ENCODE measurements around the gene TXNDC11.

- TF ChIP-seq CTCF (conservative IDR thresholded peaks at IDR 0.05 in 1 of 2, IDR thresholded peaks at IDR 0.05 in 1 of 2; ENCODE audit: extremely low read depth in 1 of 2, insufficient read depth in 1 of 2, low read depth in 1 of 2, low read length in 2 of 2) (no peak), EZH2 (IDR thresholded peaks at IDR 0.05; ENCODE audit: borderline replicate concordance, low read length) (no peak)
Observed at GRCh38 chr16:11660565-11660964, 82.1 kb downstream of the TXNDC11 start.
